HG03469 (cell line): Measurements from ENCODE around the gene CNBP.

Experiments used
- ATAC-seq: cut with Tn5 transposase; IDR thresholded peaks from one replicate; pipeline ENCODE4 v1.9.1; 2021; ENCODE audit warnings: mild to moderate bottlenecking, moderate library complexity, moderate number of reproducible peaks; ENCODE audit not compliant: unreplicated experiment

Gene CNBP

DNA sequence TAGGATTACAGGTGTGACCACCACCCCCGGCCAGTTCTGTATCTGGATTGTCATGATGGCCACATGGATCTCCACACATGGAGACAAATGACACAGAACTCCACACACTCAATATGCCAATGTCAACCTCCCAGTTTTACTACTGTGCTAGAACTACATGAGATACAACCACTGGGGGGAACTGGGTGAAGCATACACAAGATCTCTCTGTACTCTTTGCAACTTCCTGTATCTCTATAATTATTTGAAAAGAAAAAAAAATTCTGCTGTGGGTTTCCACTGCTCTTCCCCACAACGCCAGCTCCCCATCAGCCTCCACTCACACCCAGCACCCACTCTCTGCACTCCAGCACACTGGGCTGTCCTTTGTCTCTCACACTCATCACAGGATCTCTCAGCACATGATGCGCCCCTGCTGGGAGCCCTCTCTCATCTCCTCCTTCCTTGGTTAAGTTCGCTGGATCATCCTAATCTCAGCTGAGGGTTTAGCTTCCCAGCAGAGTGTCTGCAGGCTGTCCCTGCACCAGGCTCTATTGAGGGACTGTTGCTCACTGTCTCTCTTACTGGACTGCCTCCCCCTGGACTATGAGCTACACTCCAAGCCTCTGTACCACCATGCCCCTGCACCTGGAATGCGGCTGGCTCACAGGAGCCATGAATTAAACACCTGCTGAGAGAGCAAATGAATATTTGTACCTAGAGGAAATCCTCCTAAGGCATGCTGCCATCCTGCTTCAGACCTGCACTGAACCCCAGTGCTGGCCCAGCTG, 51.4 kb downstream of the CNBP start:
- no peak for ATAC-seq

DNA sequence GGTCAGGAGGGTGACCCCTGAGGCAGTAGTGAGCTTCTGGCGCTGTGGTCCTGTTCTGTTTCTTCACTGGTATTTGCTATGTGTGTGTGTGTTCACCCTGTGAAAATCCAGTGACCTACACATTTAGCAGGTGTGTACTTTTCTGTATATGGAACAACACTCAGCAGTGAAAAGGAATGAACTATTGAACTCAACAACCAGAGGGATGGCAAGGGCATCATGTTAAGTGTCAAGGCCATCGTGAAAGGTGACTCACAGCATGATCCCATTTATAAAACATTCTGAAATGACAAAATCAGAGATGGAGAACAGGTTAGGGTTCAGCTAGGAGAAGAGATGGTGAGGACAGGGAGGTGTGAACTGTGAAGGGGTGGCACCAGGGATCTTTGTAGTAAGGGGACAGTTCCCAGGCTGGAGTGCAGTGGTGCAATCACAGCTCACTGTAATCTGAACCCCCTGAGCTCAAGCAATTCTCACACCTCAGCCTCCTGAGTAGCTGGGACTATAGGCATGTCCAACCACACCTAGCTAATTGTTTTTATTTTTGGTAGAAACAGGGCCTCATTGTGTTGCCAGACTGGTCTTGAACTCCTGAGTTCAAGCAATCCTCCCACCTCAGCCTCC, 52.1 kb downstream of the CNBP start:
- ATAC-seq: no peak

DNA sequence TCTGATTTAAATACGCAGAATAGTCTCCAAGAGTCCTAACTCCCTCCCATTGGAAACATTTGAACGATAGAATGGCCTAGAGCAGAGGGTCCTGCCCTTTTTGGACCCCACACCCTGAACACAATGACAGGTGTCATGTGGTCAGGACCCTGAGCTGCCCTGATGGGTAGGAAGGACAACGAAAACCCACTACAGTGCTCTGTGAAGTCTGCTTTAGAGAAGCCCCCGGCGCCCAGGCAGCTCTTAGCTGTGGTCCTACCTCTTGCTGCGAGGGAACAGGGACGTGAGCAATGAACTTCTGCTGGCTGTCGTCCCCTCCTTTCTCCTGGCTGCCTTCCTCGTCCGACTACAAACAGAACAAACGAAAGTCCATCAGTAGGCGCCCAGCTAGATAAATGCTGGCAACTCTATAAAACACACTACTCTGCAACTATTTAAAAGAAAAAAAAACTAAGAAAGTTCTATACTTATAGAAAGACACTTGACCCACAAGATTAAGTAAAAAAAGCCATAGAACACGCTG, 53.3 kb downstream of the CNBP start:
- ATAC-seq: no peak

DNA sequence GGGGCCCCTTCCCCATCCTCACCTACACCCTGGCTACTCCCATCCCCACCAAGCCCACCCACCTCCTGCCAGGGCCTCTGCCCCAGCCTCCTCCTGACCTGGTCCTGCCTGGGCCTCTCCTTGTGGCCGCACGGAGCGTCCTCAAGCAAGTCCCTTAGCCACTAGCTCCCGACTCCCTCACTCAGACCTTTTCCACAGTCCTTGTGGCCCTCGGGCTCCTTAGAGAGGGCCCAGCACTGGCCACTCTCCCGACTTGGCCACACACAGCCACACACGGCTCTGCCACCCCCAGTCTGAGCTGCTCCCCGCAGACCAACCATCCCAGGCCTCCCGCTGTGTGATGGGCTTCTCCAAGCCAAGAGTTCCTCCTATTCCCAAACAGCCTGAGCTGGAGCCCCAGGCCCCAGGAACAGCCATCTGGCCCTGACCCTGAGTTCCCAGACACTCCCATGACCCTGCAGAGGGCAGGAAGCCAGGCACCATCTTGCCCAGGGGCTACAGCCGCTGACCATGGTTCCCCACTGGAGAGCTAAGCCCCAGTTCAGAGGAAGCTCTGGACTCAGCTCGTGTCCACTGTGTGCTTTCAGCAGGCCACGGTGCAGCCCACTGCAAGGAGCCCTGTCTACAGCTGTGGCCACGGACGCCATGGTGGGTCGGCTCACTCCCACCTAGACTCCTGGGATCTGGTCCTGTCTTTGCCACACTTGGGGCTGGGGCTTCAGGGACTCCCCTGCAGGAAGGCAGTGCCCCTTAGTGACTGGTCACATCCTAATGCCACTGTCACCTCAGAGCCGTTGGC, 55.1 kb downstream of the CNBP start:
- ATAC-seq: no peak

DNA sequence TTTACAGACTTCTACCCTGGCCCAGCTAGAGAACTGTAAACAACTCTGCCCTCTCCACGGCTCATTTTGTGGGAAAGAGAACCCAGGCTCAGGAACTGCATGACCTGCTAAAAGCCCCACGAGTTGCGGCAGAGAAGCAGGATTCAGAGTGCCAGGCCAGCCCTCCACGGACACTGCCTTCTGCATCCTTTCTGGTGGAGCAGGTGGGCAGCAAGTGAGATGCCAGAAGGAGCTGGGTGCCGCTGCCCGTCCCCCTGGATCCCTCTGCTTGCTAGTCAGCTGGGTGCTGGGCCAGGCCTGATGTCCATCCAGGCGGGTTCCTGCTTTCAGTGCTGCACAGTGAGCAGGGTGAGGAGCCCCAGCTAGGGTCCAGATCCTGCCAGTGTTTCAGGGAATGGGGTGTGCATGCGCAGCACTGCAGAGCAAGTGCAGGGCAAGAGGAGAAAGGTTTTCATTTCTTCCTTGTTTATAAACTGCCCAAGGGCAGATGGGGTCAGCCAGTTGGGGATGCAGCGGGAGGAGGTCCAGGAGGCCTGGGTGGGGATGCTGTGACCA, 56.9 kb downstream of the CNBP start:
- ATAC-seq: no peak

DNA sequence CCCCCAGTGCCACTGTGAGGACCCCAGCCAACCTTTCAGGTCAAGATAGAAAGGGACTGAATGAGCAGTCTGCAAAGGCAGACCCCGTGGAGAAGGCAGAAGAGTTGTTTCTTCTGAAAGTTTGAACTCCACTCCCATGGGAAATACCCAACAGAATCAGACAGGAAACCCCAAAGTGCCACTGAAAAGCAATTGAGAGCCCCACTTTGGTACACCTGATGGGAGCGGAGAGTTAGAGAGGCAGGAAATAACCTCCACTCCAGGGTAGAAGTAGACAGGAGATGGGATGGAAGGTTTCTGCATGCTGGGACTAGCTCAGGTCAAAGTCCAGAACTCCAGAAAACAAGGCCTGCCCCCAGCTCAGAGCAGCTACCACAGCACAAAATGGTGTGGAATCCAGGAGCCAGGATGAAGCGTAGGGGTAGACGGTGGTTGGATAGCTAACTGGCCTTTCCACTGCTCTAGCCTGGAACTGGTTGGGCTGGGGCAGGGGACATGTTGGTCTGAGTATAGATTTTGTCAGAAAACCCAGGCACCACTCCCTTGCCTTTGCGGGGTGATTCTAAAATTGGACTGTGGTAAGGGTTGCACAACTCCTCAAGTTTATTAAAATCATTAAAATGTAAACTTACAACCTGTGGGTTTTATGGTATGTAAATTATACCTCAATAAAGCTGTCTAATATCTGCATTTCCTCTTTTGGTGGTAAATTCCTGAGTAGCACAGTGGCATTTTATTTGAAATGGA, 60.2 kb downstream of the CNBP start:
- ATAC-seq: no peak

- ATAC-seq: no peak
Observed at GRCh38 chr3:129122412-129123011, 61.2 kb downstream of the CNBP start.

- ATAC-seq: no peak
Observed at GRCh38 chr3:129121792-129122411, 61.8 kb downstream of the CNBP start, which contains the start of gene RAB43. Gene RAB43, minus strand, starts transcription at chr3:129121804. Its CDS starts 315 bp downstream, at chr3:129121489.

- ATAC-seq: no peak
Observed at GRCh38 chr3:129121016-129121791, 62.5 kb downstream of the CNBP start.

GRCh38 chr3:129120254-129121004, 63.3 kb downstream of the CNBP start:
- peak; percentile 44 for ATAC-seq

DNA sequence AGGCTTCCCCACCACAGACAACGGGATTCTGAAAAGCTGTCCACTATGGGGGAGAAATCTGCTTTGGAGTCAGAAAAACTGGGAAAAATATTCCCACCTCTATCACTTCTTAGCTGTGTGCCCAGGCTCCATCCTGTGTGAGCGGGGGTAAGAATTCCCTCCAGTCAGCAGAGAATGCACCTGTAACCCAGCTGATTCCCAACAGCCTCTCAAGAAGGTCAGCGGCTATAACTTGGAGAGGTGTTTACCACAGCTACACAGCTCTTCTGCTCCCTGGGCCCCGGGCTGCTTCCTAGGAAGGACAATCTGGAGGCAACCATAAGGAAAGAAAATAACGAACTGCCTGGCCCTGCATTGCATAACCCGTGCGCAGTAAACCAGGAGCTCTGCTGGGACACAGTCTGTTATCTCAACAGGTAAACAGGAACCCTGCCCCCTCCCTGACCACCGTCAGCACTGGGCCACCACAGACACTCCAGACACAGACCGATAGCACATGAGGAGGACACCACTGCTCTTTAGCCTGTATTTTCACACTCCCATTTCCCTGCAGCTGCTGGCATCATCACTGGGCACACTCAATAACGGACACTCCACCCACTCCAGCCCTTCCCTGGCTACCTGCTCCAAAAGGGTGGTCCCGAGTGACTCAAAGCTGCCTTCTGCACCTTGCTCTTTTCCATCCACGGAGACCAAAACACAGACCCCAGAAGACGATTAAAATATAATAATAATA, 64.2 kb downstream of the CNBP start:
- no peak for ATAC-seq

- ATAC-seq: no peak
Observed at GRCh38 chr3:129118745-129119144, 65.0 kb downstream of the CNBP start.
